Activated CD8-positive, alpha-beta T cell treated with anti-CD3 and anti-CD28 coated beads, Interleukin-2, amount 10 ng/mL, durations not matched to agents 7 days and 5 days (primary cell): Measurements from ENCODE around the gene IGF1. TPM values are rescaled to one million over a fixed set of nuclear protein-coding genes. Genes with fewer than 3 reads are reported as not detected.
A peak's percentile ranks its signal among the peaks of the same experiment; 100 is the strongest.

Experiments used
- ATAC-seq: fragments of 150-1000 bp; cut with Tn5 transposase; one replicate; pipeline ENCODE4 v1.10.0; 2021; ENCODE audit warnings: moderate library complexity
- CTCF ChIA-PET: fragments of 350-600 bp; sonication (Branson Sonifier 250); formaldehyde crosslinking; loops from one replicate; lab custom pipeline; 2021; ENCODE audit warnings: antibody characterized with exemption; lab: Charles Lee
- POLR2A ChIA-PET: fragments of 350-600 bp; sonication (Branson Sonifier 250); formaldehyde crosslinking; loops from one replicate; lab custom pipeline; 2021; ENCODE audit warnings: antibody characterized with exemption; lab: Charles Lee
- DNase-seq: peaks from one replicate; pipeline ENCODE4 v3.0.0-alpha.2; 2020
- H3K27ac Mint-ChIP-seq: one replicate; pipeline ENCODE4 v1.8.0; 2021; ENCODE audit warnings: mild to moderate bottlenecking, mixed read lengths
- H3K27me3 Mint-ChIP-seq: one replicate; pipeline ENCODE4 v1.8.0; 2021; ENCODE audit warnings: low read depth, mixed read lengths
- H3K36me3 Mint-ChIP-seq: one replicate; pipeline ENCODE4 v1.8.0; 2021; ENCODE audit warnings: low read depth, mixed read lengths
- H3K4me1 Mint-ChIP-seq: one replicate; pipeline ENCODE4 v1.8.0; 2021; ENCODE audit warnings: low read depth, mixed read lengths
- H3K4me3 Mint-ChIP-seq: one replicate; pipeline ENCODE4 v1.8.0; 2021; ENCODE audit warnings: mild to moderate bottlenecking, mixed read lengths
- H3K9me3 Mint-ChIP-seq: one replicate; pipeline ENCODE4 v1.8.0; 2022; ENCODE audit warnings: mixed read lengths; ENCODE audit not compliant: insufficient read depth
- total RNA-seq, 2 experiments: library from RNA; stranded (reverse); gene quantifications; one replicate each; pipeline ENCODE4 v1.2.3, GENCODE V29; 2021

The IGF1 gene
- total RNA-seq, 2 experiments from 2014 or later, result 0.52 to 1.2 TPM

DNA sequence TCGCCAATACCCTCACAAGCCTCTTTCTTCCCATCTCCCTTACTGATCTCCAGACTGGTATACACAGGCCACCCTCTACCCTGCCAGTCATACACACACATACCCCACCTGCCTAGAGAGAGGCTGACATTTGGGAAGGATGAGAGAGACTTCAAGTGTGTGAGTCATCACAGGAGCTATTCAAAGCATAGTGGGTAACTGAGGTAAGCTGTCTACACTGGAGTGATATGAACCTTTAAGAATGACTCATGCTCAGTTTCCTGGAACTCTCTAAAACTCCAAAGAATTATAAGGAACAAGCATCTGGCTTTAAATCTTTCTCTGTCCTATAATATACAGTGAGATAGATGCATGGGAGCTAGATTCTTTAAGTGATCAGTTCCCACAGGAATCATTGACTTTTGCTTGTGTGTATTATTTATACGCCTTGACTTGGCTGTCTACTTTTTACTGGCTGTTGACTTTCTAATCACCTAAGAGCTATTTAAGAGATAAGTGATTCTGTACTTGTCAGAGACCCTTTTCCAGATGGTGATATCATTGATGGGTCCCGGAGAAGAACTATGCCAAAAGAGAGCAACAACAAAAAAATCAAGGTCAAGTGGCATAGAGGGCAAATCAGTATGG, 5.8 kb downstream of the IGF1 start:
- Mint-ChIP-seq H3K27ac (no peak overlapping the region), H3K4me1 (peaks cover 37% of the 10 kb centered on the region), H3K9me3 (no peaks in the 10 kb centered on the region), H3K36me3 (no peaks in the 10 kb centered on the region), H3K4me3 (no peak overlapping the region), H3K27me3 (no peaks in the 10 kb centered on the region)
- ChIA-PET POLR2A (no interaction called here), CTCF (interaction anchor here (0.6 kb wide), 1 partner anchor 452 kb away, joined by 3 read pairs; no protein-coding TSS in a partner anchor)
- ATAC-seq (peak; percentile 46), DNase-seq (peak; percentile 28)

DNA sequence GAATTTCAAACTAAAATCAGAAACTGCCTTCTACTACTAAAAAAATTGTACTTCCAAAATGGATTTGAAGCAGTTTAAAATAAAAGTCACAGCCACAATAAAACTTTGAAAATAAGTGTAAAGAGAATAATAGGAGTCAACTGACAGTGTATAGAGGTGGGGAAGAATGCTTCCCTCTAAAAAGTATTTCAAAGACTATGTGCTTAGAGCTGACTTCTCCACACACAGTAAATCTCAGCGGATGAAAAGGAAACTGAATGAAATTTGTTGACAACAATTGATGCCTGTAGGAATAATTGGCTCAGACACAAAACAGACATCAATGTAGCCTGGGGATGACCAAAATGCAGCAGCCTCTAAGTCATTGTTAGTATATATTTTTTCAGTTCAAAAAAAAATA, 7.9 kb downstream of the IGF1 start:
- Mint-ChIP-seq H3K4me1 (peaks cover 32% of the 10 kb centered on the region), H3K4me3 (no peak overlapping the region), H3K27me3 (peaks cover 3% of the 10 kb centered on the region), H3K36me3 (no peaks in the 10 kb centered on the region), H3K9me3 (no peaks in the 10 kb centered on the region), H3K27ac (no peak overlapping the region)
- ChIA-PET CTCF (interaction anchor here (0.7 to 5.1 kb wide), 2 partner anchors 12 to 17 kb away, joined by 3 to 23 read pairs; no protein-coding TSS in a partner anchor), POLR2A (no interaction called here)
- DNase-seq, result no peak
- ATAC-seq, result no peak

DNA sequence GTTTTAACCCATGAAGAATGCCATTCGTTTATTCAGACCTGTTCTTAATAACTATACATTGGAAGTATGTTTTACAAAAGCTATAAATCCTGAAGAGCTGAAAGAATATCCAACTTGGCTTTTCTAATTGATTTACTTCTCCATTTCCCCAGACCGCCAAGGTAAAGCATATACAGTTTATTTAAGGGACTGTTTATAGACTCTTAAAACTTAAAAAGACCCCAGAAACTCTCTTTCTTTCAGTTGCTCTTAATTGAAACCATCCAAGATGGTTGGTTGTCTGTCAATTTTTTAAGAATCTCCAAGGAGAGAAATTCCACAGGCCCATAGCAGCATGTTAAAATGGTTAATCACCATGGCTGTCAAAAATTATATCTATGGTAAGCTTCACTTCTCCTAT, 8.8 kb downstream of the IGF1 start:
- CTCF ChIA-PET, result interaction anchor here (0.6 to 5.1 kb wide), 2 partner anchors 13 to 79 kb away, joined by 3 to 23 read pairs; no protein-coding TSS in a partner anchor
- H3K36me3 Mint-ChIP-seq, result no peaks in the 10 kb centered on the region
- peaks cover 4% of the 10 kb centered on the region for H3K27me3 Mint-ChIP-seq
- DNase-seq (no peak), ATAC-seq (no peak)
- no peaks in the 10 kb centered on the region for H3K9me3 Mint-ChIP-seq
- no peak overlapping the region for H3K4me3 Mint-ChIP-seq
- POLR2A ChIA-PET, result no interaction called here
- peaks cover 25% of the 10 kb centered on the region for H3K4me1 Mint-ChIP-seq
- no peak overlapping the region for H3K27ac Mint-ChIP-seq

DNA sequence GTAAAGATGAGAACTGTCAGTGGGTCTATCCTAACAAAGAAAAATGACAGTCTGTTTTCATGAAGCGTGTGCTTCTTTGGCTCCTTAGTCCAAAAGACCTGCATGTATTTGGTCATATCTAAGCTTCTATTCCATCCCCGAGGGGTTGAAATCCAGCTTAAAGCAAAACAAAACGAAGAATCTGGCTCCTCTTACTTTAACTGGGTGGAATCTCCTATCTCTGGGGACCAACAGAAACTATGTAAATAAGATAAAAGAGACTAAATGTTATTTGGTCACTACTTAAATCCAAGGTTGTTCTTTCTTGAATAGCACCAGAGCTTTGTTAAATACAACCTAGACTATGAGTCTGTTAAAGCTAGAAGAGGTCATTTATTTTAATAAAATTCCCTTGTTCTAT, 9.4 kb downstream of the IGF1 start:
- Mint-ChIP-seq H3K4me1 (peaks cover 20% of the 10 kb centered on the region), H3K27me3 (peaks cover 6% of the 10 kb centered on the region), H3K9me3 (no peaks in the 10 kb centered on the region), H3K27ac (no peak overlapping the region), H3K36me3 (no peaks in the 10 kb centered on the region), H3K4me3 (no peak overlapping the region)
- no peak for DNase-seq
- POLR2A ChIA-PET, result no interaction called here
- CTCF ChIA-PET, result interaction anchor here (0.6 to 5.1 kb wide), 2 partner anchors 13 to 79 kb away, joined by 3 to 23 read pairs; no protein-coding TSS in a partner anchor
- ATAC-seq, result no peak

DNA sequence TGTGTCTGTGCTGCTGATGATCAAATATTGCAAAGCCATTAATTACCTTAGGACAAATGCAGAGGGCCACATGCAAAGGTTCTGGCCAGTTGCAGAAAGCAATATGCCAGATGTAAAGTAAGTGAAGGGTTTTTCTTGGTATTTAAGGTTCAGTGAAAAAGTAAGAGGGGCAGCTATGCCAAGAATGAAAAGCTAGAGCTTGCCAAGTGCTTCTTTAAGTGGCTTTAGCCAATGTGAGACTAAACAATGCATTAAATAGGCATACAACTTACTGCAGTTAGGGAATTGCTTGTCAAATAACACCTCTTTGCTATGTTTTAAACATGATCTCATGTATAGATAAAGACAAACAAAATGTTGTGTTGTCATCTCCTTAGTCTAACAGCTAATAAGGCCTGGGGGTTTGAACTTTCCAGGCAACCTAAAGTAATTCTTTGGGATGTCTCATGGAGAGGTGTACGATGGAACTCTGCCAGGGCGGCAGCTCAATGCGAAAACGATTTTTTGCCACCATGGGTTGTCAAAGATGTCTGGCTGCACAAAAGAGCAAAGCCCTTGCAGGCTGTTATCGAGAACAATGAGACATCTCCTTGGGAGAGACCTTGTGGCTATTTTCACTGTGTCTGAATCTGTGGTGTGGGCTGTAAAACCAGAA, 12.0 kb downstream of the IGF1 start:
- H3K9me3 Mint-ChIP-seq, result no peaks in the 10 kb centered on the region
- no peak overlapping the region for H3K27ac Mint-ChIP-seq
- POLR2A ChIA-PET, result no interaction called here
- no peak overlapping the region for H3K4me3 Mint-ChIP-seq
- CTCF ChIA-PET, result interaction anchor here (5.1 kb wide), 1 partner anchor 16 kb away, joined by 23 read pairs; no protein-coding TSS in a partner anchor
- no peaks in the 10 kb centered on the region for H3K4me1 Mint-ChIP-seq
- no peaks in the 10 kb centered on the region for H3K36me3 Mint-ChIP-seq
- DNase-seq, result no peak
- H3K27me3 Mint-ChIP-seq, result peaks cover 8% of the 10 kb centered on the region
- ATAC-seq, result no peak

DNA sequence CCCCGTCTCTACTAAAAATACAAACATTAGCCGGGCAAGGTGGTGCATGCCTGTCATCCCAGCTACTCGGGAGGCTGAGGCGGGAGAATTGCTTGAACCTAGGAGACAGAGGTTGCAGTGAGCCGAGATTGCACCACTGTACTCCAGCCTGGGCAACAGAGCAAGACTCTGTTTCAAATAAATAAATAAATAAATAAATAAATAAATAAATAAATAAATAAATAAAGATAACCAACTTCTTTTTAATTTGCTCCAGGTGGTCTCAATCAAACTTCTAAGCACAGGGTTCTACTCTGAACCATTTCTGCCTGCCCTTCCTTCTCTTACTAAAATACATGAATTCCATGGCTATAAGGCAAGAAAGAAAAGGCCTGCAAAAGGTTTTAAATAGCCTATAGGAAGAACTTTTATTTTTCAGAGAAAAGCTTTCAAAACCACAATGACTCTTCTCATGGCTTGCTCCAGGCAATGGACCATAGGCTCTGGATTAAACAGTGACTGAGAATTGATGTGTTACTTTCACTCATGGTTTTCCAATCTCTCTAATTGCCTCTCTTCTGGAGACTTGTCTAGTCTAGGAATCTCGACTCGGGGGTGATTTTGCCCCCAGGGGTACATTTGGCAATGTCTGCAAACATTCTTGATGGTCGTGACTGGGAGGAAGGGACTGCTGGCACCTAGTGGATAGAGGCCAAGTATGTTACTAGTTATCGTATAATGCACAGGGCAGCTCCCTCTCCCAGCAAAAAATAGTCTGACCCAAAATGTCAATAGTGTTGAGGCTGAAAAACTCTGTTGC, 14.4 kb downstream of the IGF1 start:
- Mint-ChIP-seq H3K9me3 (no peaks in the 10 kb centered on the region), H3K27me3 (peaks cover 17% of the 10 kb centered on the region), H3K4me1 (no peaks in the 10 kb centered on the region), H3K36me3 (no peaks in the 10 kb centered on the region), H3K27ac (no peak overlapping the region), H3K4me3 (no peak overlapping the region)
- ChIA-PET POLR2A (no interaction called here), CTCF (no interaction called here)
- no peak for DNase-seq
- ATAC-seq, result no peak

DNA sequence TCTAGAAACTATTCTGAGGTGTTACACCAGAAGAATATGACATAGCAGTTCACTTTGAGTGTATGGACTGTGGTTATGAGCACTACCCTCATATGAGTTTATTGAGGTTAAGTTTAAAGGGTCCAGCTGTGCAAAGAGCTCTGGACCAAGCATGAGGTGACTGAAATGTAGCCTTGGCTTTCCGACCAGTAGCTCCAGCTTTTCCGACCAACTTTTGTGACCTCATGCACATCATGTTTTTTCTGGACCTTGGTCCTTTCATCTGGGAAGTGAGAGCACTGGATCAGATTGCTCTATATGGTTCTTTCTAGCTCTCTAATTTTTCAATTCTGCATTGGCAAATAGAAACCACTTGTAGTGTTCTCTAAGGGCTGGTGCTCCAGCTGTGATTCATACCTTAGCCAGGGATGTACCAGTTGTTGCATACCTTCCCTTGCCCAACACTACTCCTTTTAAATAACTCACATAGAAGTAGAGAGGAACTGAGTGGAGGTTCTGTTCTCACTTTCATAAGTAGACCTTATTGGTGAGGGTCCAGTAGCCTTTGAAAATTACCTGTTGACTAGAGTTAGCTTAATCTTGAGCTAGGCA, 16.6 kb downstream of the IGF1 start:
- POLR2A ChIA-PET, result interaction anchor here (0.6 kb wide), 1 partner anchor 374 kb away, joined by 4 read pairs; no protein-coding TSS in a partner anchor
- CTCF ChIA-PET, result interaction anchor here (1.1 to 1.6 kb wide), 3 partner anchors 20 to 21 kb away, joined by 3 to 5 read pairs (median 3); no protein-coding TSS in a partner anchor
- H3K27ac Mint-ChIP-seq, result no peak overlapping the region
- no peaks in the 10 kb centered on the region for H3K9me3 Mint-ChIP-seq
- H3K4me1 Mint-ChIP-seq, result no peaks in the 10 kb centered on the region
- no peak for DNase-seq
- no peak overlapping the region for H3K4me3 Mint-ChIP-seq
- ATAC-seq, result no peak
- H3K36me3 Mint-ChIP-seq, result no peaks in the 10 kb centered on the region
- H3K27me3 Mint-ChIP-seq, result peaks cover 22% of the 10 kb centered on the region

DNA sequence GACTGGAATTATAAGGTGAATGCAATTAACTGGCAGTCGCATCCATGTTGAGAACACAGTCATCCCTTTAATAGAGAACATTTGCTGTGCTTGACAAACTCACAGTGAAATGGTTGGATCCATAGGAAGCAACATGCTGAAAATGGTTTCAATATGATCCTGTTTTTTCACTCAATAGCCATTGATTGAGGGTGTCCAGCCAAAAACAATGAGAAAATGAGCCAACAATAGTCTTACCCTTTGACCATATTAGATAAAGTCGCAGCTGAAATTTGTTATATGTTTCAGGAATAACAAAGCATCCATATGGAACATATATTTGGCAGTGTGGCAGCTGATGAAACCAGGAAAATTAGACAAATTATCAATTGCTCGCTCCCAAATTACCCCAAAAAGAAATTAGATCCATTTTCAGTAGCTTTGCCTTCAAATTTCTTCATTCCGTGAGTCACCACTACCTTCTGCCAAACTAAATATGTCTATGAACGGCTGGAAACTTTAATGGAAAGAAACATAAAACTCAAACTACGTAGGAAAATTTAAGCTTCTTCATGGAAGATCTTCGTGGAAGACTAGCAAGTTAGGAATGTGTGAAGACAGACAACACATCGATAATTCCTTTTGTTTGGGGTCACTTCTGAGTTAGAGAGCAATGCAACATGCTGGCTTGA, 17.4 kb downstream of the IGF1 start:
- Mint-ChIP-seq H3K4me3 (no peak overlapping the region), H3K27me3 (peaks cover 22% of the 10 kb centered on the region), H3K9me3 (no peaks in the 10 kb centered on the region), H3K27ac (no peak overlapping the region), H3K4me1 (no peaks in the 10 kb centered on the region), H3K36me3 (no peaks in the 10 kb centered on the region)
- POLR2A ChIA-PET, result no interaction called here
- DNase-seq (no peak), ATAC-seq (no peak)
- CTCF ChIA-PET, result interaction anchor here (1.1 kb wide), 1 partner anchor 20 kb away, joined by 3 read pairs; no protein-coding TSS in a partner anchor

DNA sequence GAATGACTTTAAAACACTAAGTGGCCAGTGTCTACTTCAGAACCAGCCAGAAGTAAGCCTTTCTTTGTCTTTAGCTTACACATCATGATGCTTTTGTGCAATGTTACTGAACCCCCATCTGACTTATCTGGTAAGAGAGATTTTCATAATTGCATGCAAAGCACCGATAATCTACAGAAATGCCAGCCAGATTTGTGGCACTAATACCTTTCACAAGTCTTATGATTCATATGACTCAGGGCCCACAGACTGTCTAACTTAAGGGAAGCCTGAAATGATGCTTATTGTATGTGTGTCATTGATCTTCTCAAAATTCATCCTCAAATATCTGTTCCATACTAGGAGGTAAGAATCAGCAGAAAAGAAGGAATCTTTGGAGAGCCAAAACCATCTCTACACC, 18.0 kb downstream of the IGF1 start:
- Mint-ChIP-seq H3K9me3 (no peaks in the 10 kb centered on the region), H3K4me3 (no peak overlapping the region), H3K4me1 (no peaks in the 10 kb centered on the region), H3K27ac (no peak overlapping the region), H3K27me3 (peaks cover 18% of the 10 kb centered on the region), H3K36me3 (no peaks in the 10 kb centered on the region)
- ChIA-PET CTCF (interaction anchor here (0.7 kb wide), 1 partner anchor 22 kb away, joined by 3 read pairs; no protein-coding TSS in a partner anchor), POLR2A (no interaction called here)
- DNase-seq (no peak), ATAC-seq (no peak)

DNA sequence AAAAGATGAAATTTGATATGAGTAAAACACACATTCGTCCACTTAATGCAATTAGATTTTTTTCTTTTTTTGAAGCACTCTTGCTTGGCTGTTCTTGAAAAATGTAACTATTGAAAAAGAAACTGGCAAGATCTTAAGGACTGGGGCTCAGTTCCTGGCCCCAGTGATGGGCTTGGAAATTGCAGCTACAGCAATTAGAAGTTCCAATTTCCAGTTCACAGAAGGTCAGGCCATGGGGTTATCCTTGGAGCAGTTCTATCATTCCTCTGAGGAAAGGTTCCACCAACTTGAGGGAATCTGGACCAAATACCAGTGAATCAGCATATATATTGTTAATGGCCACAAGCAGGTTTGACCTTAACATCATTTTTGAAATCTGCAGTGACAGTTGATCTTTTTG, 18.9 kb downstream of the IGF1 start:
- Mint-ChIP-seq H3K27me3 (peaks cover 18% of the 10 kb centered on the region), H3K4me3 (no peak overlapping the region), H3K4me1 (no peaks in the 10 kb centered on the region), H3K9me3 (no peaks in the 10 kb centered on the region), H3K36me3 (no peaks in the 10 kb centered on the region), H3K27ac (no peak overlapping the region)
- POLR2A ChIA-PET, result no interaction called here
- CTCF ChIA-PET, result no interaction called here
- ATAC-seq, result no peak
- no peak for DNase-seq

DNA sequence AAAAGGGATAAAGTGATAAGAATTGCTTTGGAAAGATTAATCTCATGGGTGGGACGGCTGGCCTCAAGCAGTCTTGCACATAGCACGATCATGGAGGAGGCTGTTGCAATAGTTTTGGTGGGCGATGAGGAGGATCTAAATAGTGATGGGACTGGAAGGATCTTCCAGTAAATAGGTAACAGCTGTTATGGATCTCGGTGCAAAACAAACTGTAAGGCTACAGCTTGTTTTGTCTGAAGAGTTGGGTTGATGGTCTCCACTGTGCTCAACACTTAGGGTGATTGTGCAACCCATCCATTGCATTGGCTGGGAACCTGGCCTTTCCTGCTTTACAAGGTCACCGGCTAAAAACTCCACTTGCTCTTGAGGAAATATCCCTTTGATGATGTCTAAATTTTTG, 21.0 kb downstream of the IGF1 start:
- ChIA-PET CTCF (no interaction called here), POLR2A (no interaction called here)
- Mint-ChIP-seq H3K27ac (no peak overlapping the region), H3K27me3 (peaks cover 15% of the 10 kb centered on the region), H3K4me3 (no peak overlapping the region), H3K9me3 (no peaks in the 10 kb centered on the region), H3K36me3 (no peaks in the 10 kb centered on the region), H3K4me1 (no peaks in the 10 kb centered on the region)
- no peak for DNase-seq
- no peak for ATAC-seq
